GM21367 (cell line): ENCODE measurements around the gene CRLF1.

Experiments
- ATAC-seq: cut with Tn5 transposase; IDR thresholded peaks from one replicate; pipeline ENCODE4 v1.9.1; 2021; ENCODE audit not compliant: unreplicated experiment

The CRLF1 gene

GRCh38 chr19:18636969-18637629 lies 30.5 kb upstream of the CRLF1 start, which contains the start of gene KLHL26:
KLHL26 (plus strand) TSS chr19:18637028; CDS start chr19:18637055, 27 bp downstream.
- ATAC-seq, result no peak

GRCh38 chr19:18636183-18636968 lies 29.8 kb upstream of the CRLF1 start:
- peak; percentile 80 for ATAC-seq

- ATAC-seq, result no peak
These were observed 29.2 kb upstream of the CRLF1 start for GRCh38 chr19:18635831-18636182.

GRCh38 chr19:18634612-18635297 lies 28.2 kb upstream of the CRLF1 start:
- no peak for ATAC-seq

- ATAC-seq, result no peak
These were observed 26.7 kb upstream of the CRLF1 start for GRCh38 chr19:18633321-18633720.

GRCh38 chr19:18629166-18630088 lies 22.8 kb upstream of the CRLF1 start:
- no peak for ATAC-seq

- no peak for ATAC-seq
These were observed 20.3 kb upstream of the CRLF1 start for GRCh38 chr19:18626906-18627305.

GRCh38 chr19:18620902-18621301 lies 14.3 kb upstream of the CRLF1 start:
- ATAC-seq, result no peak

GRCh38 chr19:18620311-18620710 lies 13.7 kb upstream of the CRLF1 start:
- ATAC-seq, result no peak

GRCh38 chr19:18618236-18618635 lies 11.6 kb upstream of the CRLF1 start:
- no peak for ATAC-seq

GRCh38 chr19:18617562-18617961 lies 11.0 kb upstream of the CRLF1 start:
- ATAC-seq, result no peak

GRCh38 chr19:18616023-18616422 lies 9.4 kb upstream of the CRLF1 start:
- ATAC-seq, result no peak

- no peak for ATAC-seq
These were observed 7.1 kb upstream of the CRLF1 start for GRCh38 chr19:18613589-18614234.

GRCh38 chr19:18612772-18613588 lies 6.4 kb upstream of the CRLF1 start, which contains the start of gene TMEM59L:
TMEM59L (plus strand) TSS chr19:18612870; CDS start chr19:18612959, 89 bp downstream.
- ATAC-seq, result no peak

- no peak for ATAC-seq
These were observed 5.6 kb upstream of the CRLF1 start for GRCh38 chr19:18612051-18612771.

GRCh38 chr19:18611327-18612050 lies 4.9 kb upstream of the CRLF1 start:
- ATAC-seq, result no peak

GRCh38 chr19:18610556-18611326 lies 4.1 kb upstream of the CRLF1 start:
- ATAC-seq, result no peak

GRCh38 chr19:18610245-18610555 lies 3.6 kb upstream of the CRLF1 start:
- ATAC-seq, result no peak
